SKM-1 treated with dmso at 0.1 percent for 144 hours (cell line): ENCODE results near the gene PRKAR1B.
"Not testable (repeated sequence)": the region's sequence is repeated elsewhere in the genome, so short reads cannot be mapped to it uniquely, and the experiment has no call there.

Experiments used
- DNase-seq: peaks from one replicate; lab custom pipeline; 2025; ENCODE audit not compliant: unreplicated experiment; lab: John Stamatoyannopoulos, UW

PRKAR1B gene

GRCh38 chr7:757741-758163 is 30.7 kb upstream of the PRKAR1B start:
- no peak for DNase-seq

DNA sequence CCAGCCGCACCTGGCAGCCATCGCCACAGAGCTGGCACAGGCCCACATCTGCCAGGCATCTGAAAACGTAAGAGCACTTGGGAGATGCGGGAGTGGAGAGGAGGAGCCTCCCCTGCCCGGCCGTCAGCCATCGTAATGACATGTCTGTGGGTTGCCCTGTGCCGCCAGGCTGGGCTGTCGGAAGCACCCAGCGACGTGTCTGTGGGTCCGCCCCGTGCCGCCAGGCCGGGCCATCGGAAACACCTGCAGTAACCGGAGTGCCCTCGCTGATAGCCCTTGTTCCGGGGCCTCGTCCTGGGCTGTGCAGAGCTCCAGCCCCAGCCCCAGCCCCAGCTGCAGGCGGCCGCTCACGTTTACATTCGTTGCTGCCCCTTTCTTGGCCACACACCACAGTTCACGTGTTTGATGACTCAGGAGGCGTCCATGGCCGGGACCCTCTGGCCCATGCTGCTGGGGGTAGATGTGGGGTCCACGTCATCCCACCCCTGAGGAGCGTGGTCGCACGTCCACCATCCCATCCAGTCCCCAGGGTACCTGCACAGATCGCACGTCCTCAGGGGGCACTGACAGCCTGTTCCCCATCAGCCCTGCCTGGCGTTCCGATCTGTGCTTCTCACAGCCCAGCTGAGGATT is 30.0 kb upstream of the PRKAR1B start:
- DNase-seq, result no peak

DNA sequence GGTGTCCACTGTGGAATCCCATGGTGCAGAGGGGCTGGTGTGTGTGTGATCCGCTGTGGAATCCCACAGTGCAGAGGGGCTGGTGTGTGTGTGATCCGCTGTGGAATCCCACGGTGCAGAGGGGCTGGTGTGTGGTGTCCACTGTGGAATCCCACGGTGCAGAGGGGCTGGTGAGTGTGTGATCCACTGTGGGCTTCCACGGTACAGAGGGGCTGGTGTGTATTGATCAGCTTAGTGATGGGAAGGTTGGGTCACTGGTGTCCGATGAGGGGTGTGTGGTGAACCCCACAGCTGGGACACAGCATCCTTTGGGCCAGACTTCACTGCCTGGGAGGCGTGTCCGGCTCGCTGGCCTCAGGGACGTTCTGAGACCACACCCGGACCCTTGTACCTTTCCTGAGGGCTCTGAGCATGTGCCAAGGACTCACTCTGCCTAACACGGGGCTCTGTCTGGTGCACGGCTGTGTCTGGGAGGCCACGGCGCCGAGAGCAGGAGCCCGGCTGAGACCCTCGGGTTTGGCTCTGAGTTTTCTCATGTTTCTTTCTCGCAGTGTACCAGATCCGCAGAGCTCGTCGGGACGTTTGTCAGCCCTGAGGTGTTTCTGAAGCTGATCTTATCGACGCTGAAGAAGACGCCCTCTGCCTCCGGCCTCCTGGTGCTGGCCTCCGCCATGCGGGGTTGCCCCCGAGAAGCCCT is 29.3 kb upstream of the PRKAR1B start:
- no peak for DNase-seq

GRCh38 chr7:755413-755805 is 28.3 kb upstream of the PRKAR1B start:
- no peak for DNase-seq

GRCh38 chr7:754531-755412 is 27.7 kb upstream of the PRKAR1B start:
- no peak for DNase-seq

DNA sequence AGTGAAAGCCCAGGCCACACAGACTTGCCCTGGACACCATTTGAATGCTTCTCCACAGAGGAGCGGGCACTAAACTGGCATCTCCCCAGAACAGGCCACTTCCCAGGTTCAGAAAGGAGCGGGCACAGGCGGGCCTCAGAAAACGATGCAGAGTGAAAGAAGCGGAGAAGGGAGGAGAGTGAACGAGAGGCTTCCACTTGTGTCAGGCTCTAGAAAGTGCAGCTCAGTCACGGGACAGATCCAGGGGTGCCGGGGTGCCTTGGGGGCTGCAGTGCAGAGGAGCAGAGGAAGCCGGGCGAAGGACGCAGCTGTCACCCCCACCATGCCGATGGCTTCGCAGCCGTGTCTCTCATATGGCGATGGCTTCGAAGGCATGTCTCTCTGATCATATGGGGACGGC is 26.1 kb upstream of the PRKAR1B start:
- DNase-seq, result no peak

GRCh38 chr7:752256-752655 is 25.2 kb upstream of the PRKAR1B start:
- not testable (repeated sequence) for DNase-seq

GRCh38 chr7:751826-752225 is 24.7 kb upstream of the PRKAR1B start:
- DNase-seq, result no peak

GRCh38 chr7:750111-750905 is 23.2 kb upstream of the PRKAR1B start:
- no peak for DNase-seq

DNA sequence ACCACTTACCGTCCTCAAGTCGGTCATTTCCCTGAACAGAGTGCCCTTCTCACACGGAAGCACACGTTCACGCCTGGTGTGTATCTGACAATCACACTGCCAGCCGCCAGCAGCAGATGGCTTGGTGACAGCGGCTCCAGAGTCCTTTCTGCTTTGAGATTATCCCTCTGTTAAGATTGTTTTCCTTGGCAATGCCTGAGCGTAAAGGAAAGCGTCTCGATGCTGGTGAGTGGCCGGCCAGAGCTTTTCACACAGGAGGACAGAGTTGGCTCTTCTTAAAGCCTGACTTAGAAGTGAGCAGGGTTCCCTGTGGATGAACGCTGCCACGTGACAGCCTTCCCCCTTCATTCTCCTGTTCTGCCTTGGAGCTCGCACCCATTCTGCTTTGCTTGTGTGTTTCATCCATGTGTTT is 22.1 kb upstream of the PRKAR1B start:
- DNase-seq, result no peak

GRCh38 chr7:748446-748845 is 21.4 kb upstream of the PRKAR1B start:
- DNase-seq, result no peak

GRCh38 chr7:747186-747585 is 20.1 kb upstream of the PRKAR1B start:
- DNase-seq, result no peak

- no peak for DNase-seq
Measured at GRCh38 chr7:746155-747061, 19.3 kb upstream of the PRKAR1B start.

GRCh38 chr7:745431-746154 is 18.5 kb upstream of the PRKAR1B start:
- DNase-seq, result no peak

- no peak for DNase-seq
Measured at GRCh38 chr7:744854-745430, 17.9 kb upstream of the PRKAR1B start.

DNA sequence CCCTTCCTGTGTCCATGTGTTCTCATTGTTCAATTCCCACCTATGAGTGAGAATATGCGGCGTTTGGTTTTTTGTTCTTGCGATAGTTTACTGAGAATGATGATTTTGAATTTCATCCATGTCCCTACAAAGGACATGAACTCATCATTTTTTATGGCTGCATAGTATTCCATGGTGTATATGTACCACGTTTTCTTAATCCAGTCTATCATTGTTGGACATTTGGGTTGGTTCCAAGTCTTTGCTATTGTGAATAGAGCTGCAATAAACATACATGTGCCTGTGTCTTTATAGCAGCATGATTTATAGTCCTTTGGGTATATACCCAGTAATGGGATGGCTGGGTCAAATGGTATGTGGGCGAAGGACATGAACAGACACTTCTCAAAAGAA is 17.0 kb upstream of the PRKAR1B start:
- DNase-seq, result not testable (repeated sequence)

GRCh38 chr7:743341-744127 is 16.5 kb upstream of the PRKAR1B start:
- not testable (repeated sequence) for DNase-seq

DNA sequence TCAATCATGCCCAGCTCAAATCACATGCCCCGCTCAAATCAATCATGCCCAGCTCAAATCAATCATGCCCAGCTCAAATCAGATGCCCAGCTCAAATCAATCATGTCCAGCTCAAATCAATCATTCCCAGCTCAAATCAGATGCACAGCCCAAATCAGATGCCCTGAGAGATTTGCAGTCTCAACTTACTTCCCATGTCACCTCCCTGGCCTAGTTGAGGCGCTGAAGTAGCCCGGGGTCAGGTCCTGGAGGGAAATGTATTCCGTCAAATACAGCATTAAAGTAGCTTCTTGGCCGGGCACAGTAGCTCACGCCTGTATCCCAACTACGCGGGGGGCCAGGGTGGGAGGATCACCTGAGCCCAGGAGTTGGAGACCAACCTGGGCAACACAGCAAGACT is 15.7 kb upstream of the PRKAR1B start:
- no peak for DNase-seq
